Measurements from ENCODE around the gene ZNF436. TPM values are rescaled to one million over a fixed set of nuclear protein-coding genes. Genes with fewer than 3 reads are reported as not detected.

The ZNF436 gene
- polyA plus RNA-seq, 1 of the 3 experiments (the other 2 are of a cell fraction): 5.0 TPM

- H2AFZ ChIP-seq (ENCODE audit: low read depth): no peak overlapping the region
- no peak overlapping the region for H3K9ac ChIP-seq
- no peaks in the 10 kb centered on the region for H3K79me2 ChIP-seq (ENCODE audit: insufficient read depth)
- H3K27ac ChIP-seq (ENCODE audit: low read depth in 2 of 2, low read length in 1 of 2): no peak overlapping the region
- ChIA-PET CTCF (no interaction called here), POLR2A (no interaction called here)
- no peak for DNase-seq
- no peak overlapping the region for H3K4me3 ChIP-seq (ENCODE audit: low read depth in 2 of 2, low read length in 1 of 2)
- no peaks in the 10 kb centered on the region for H3K27me3 ChIP-seq (ENCODE audit: insufficient read depth)
- TF ChIP-seq FOSL2 (IDR thresholded peaks at IDR 0.05; ENCODE audit: borderline replicate concordance, low read depth) (no peak), YY1 (IDR thresholded peaks at IDR 0.05; ENCODE audit: low read depth) (no peak), SIN3A (IDR thresholded peaks at IDR 0.05; ENCODE audit: borderline replicate concordance, low read depth, low read length) (no peak), MEF2A (IDR thresholded peaks at IDR 0.05; ENCODE audit: borderline replicate concordance, low read depth) (no peak), MXI1 (IDR thresholded peaks at IDR 0.05; ENCODE audit: low read depth, low read length) (no peak), CHD2 (IDR thresholded peaks at IDR 0.05; ENCODE audit: low read length, partially characterized antibody) (no peak), JUND (IDR thresholded peaks at IDR 0.05) (no peak), EP300 (IDR thresholded peaks at IDR 0.05; ENCODE audit: borderline replicate concordance in 1 of 2, low read depth in 1 of 2, low read length in 1 of 2) (no peak), RAD21 (IDR thresholded peaks at IDR 0.05; ENCODE audit: low read length) (no peak), USF1 (IDR thresholded peaks at IDR 0.05; ENCODE audit: borderline replicate concordance, low read depth) (no peak), POLR2AphosphoS5 (IDR thresholded peaks at IDR 0.05; ENCODE audit: low read depth, low read length) (no peak), GABPA (IDR thresholded peaks at IDR 0.05; ENCODE audit: low read depth) (no peak), USF2 (IDR thresholded peaks at IDR 0.05; ENCODE audit: borderline replicate concordance, low read depth, low read length) (no peak), FOXJ3 (CRISPR knock-in tag; IDR thresholded peaks at IDR 0.05) (no peak), RXRA (IDR thresholded peaks at IDR 0.05; ENCODE audit: borderline replicate concordance, low read depth) (no peak), GATA2 (CRISPR knock-in tag; IDR thresholded peaks at IDR 0.05) (no peak), TCF12 (IDR thresholded peaks at IDR 0.05) (no peak), MAX (IDR thresholded peaks at IDR 0.05; ENCODE audit: low read depth) (no peak)
- TF ChIP-seq, protein P1, sequence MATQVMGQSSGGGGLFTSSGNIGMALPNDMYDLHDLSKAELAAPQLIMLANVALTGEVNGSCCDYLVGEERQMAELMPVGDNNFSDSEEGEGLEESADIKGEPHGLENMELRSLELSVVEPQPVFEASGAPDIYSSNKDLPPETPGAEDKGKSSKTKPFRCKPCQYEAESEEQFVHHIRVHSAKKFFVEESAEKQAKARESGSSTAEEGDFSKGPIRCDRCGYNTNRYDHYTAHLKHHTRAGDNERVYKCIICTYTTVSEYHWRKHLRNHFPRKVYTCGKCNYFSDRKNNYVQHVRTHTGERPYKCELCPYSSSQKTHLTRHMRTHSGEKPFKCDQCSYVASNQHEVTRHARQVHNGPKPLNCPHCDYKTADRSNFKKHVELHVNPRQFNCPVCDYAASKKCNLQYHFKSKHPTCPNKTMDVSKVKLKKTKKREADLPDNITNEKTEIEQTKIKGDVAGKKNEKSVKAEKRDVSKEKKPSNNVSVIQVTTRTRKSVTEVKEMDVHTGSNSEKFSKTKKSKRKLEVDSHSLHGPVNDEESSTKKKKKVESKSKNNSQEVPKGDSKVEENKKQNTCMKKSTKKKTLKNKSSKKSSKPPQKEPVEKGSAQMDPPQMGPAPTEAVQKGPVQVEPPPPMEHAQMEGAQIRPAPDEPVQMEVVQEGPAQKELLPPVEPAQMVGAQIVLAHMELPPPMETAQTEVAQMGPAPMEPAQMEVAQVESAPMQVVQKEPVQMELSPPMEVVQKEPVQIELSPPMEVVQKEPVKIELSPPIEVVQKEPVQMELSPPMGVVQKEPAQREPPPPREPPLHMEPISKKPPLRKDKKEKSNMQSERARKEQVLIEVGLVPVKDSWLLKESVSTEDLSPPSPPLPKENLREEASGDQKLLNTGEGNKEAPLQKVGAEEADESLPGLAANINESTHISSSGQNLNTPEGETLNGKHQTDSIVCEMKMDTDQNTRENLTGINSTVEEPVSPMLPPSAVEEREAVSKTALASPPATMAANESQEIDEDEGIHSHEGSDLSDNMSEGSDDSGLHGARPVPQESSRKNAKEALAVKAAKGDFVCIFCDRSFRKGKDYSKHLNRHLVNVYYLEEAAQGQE (IDR thresholded peaks at IDR 0.05; ENCODE audit: low read depth, low read length): no peak
- TF ChIP-seq, protein P2, sequence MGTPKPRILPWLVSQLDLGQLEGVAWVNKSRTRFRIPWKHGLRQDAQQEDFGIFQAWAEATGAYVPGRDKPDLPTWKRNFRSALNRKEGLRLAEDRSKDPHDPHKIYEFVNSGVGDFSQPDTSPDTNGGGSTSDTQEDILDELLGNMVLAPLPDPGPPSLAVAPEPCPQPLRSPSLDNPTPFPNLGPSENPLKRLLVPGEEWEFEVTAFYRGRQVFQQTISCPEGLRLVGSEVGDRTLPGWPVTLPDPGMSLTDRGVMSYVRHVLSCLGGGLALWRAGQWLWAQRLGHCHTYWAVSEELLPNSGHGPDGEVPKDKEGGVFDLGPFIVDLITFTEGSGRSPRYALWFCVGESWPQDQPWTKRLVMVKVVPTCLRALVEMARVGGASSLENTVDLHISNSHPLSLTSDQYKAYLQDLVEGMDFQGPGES (IDR thresholded peaks at IDR 0.05; ENCODE audit: low read depth, low read length): no peak
- 83% methylated on average over 1 of the region's 1 CpG for WGBS (ENCODE audit: low lambda C conversion rate)
- peaks cover 0 to 8% of the 10 kb centered on the region in 2 experiments; a peak in 1 of 4 replicates for H3K4me1 ChIP-seq (ENCODE audit: control insufficient read depth in 1 of 2, insufficient read depth in 2 of 2, low read depth in 1 of 2, low read length in 1 of 2)
- no peak overlapping the region for H3K4me2 ChIP-seq
- no peaks in the 10 kb centered on the region for H3K36me3 ChIP-seq (replicated peaks in 1 of 2; ENCODE audit: control insufficient read depth in 1 of 2, insufficient read depth in 2 of 2, low read length in 1 of 2)
- no peaks in the 10 kb centered on the region for H3K9me3 ChIP-seq
- H3F3A ChIP-seq (replicated peaks; ENCODE audit: insufficient read depth): no peaks in the 10 kb centered on the region
- no peaks in the 10 kb centered on the region for H4K20me1 ChIP-seq (ENCODE audit: insufficient read depth)
- no peaks in the 10 kb centered on the region for H3K9me2 ChIP-seq
Measured at GRCh38 chr1:23352096-23352695, 17.4 kb downstream of the ZNF436 start.

All from SK-N-SH (cell line).